Activated CD8-positive, alpha-beta memory T cell treated with anti-CD3 and anti-CD28 coated beads, Interleukin-2, amount 10 ng/mL, durations not matched to agents 7 days and 5 days (primary cell): ENCODE data around the gene ENAM. TPM values are rescaled to one million over a fixed set of nuclear protein-coding genes. Genes with fewer than 3 reads are reported as not detected.
A peak's percentile ranks its signal among the peaks of the same experiment; 100 is the strongest.
"Not testable (repeated sequence)": the region's sequence is repeated elsewhere in the genome, so short reads cannot be mapped to it uniquely, and the experiment has no call there.

ENCODE experiments used
- ATAC-seq: fragments of 150-1000 bp; cut with Tn5 transposase; one replicate; pipeline ENCODE4 v1.10.0; 2021; ENCODE audit warnings: moderate library complexity
- CTCF ChIA-PET: fragments of 350-600 bp; sonication (Branson Sonifier 250); formaldehyde crosslinking; loops from one replicate; lab custom pipeline; 2021; ENCODE audit warnings: antibody characterized with exemption; lab: Charles Lee
- DNase-seq: peaks from one replicate; pipeline ENCODE4 v3.0.0-alpha.2; 2020
- H3K27ac Mint-ChIP-seq: one replicate; pipeline ENCODE4 v1.8.0; 2021; ENCODE audit warnings: mild to moderate bottlenecking, mixed read lengths
- H3K27me3 Mint-ChIP-seq: one replicate; pipeline ENCODE4 v1.8.0; 2021; ENCODE audit warnings: mixed read lengths
- H3K36me3 Mint-ChIP-seq: one replicate; pipeline ENCODE4 v1.8.0; 2021; ENCODE audit warnings: mild to moderate bottlenecking, mixed read lengths
- H3K4me1 Mint-ChIP-seq: one replicate; pipeline ENCODE4 v1.8.0; 2021; ENCODE audit warnings: mixed read lengths
- H3K4me3 Mint-ChIP-seq: one replicate; pipeline ENCODE4 v1.8.0; 2021; ENCODE audit warnings: mild to moderate bottlenecking, moderate library complexity, mixed read lengths
- H3K9me3 Mint-ChIP-seq: one replicate; pipeline ENCODE4 v1.8.0; 2022; ENCODE audit warnings: low read depth, mixed read lengths
- total RNA-seq, 2 experiments: library from RNA; stranded (reverse); gene quantifications; one replicate each; pipeline ENCODE4 v1.2.3, GENCODE V29; 2021

Gene ENAM
- total RNA-seq, 2 experiments from 2014 or later, result not detected

DNA sequence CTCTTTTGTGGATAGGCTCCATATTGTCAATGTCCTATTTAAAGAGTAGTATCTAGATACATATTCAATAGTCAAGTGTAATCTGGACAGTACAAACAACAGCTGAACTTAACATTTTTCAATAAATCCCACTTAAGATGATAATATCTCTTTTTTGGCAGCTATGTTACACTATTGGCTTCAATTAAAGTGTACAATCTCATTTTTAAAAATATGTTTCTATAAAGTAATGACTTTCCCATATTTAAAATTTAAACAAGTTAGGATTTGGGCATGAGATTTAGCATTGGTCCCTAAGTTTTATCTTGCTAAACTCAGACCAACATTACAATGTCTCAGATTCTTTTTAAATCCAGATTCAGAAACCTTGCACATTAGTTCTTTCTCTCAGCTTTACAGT lies 45.6 kb downstream of the ENAM start:
- H3K27ac Mint-ChIP-seq, result no peak overlapping the region
- DNase-seq (no peak), ATAC-seq (no peak)
- H3K27me3 Mint-ChIP-seq, result peaks cover 30% of the 10 kb centered on the region
- no peak overlapping the region for H3K4me3 Mint-ChIP-seq
- H3K36me3 Mint-ChIP-seq, result no peaks in the 10 kb centered on the region
- peaks cover 22% of the 10 kb centered on the region for H3K4me1 Mint-ChIP-seq
- no peaks in the 10 kb centered on the region for H3K9me3 Mint-ChIP-seq
- CTCF ChIA-PET, result interaction anchor here (1.7 kb wide), 1 partner anchor 11 kb away, joined by 4 read pairs; no protein-coding TSS in a partner anchor

DNA sequence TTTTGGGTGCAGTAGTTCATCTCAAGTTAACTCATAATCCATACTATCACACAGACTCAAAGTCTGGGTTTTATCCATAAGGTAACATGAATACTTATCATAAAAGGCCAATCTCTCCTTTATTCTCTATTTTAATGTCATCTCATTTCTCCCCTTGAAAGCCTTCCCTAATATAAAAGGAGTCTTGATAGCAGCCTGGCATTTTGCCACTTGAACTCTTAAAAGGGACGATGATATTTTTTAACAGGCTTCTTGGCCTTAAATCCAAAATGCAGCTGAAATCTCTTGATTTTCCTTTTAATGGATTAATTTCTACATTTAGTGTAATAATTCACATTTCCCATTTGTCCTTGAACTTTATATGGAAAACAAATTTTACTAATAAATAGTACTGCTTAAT lies 46.2 kb downstream of the ENAM start:
- Mint-ChIP-seq H3K9me3 (no peaks in the 10 kb centered on the region), H3K4me1 (peaks cover 27% of the 10 kb centered on the region), H3K4me3 (no peak overlapping the region), H3K27me3 (peaks cover 29% of the 10 kb centered on the region), H3K27ac (no peak overlapping the region), H3K36me3 (no peaks in the 10 kb centered on the region)
- CTCF ChIA-PET, result interaction anchor here (1.7 kb wide), 1 partner anchor 11 kb away, joined by 4 read pairs; no protein-coding TSS in a partner anchor
- no peak for DNase-seq
- no peak for ATAC-seq

DNA sequence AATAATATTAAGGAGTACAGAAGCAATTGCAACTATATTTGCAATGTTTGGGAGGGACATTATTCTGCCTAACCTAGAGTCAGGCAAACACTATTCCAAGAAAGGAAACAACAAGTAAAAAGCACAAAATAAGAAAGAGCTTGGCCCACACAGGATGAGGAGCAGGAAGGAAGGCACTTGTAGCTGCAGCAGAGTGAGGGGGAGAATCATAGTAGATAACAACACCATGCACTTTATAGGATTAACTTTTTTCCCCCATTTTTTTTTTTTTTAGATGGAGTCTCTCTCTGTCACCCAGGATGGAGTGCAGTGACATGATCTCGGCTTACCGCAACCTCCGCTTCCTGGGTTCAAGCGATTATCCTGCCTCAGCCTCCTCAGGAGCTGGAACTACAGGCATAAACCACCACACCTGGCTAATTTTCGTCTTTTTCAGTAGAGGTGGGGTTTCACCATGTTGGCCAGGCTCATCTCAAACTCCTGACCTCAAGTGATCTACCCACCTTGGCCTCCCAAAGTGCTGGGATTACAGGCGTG lies 48.1 kb downstream of the ENAM start:
- peaks cover 28% of the 10 kb centered on the region for H3K4me1 Mint-ChIP-seq
- ATAC-seq (no peak), DNase-seq (no peak)
- peaks cover 17% of the 10 kb centered on the region for H3K27me3 Mint-ChIP-seq
- H3K36me3 Mint-ChIP-seq, result no peaks in the 10 kb centered on the region
- H3K4me3 Mint-ChIP-seq, result no peak overlapping the region
- H3K9me3 Mint-ChIP-seq, result no peaks in the 10 kb centered on the region
- no peak overlapping the region for H3K27ac Mint-ChIP-seq
- CTCF ChIA-PET, result interaction anchor here (2.2 to 2.5 kb wide), 2 partner anchors 8 to 11 kb away, joined by 10 to 14 read pairs; partner anchors contain the start of gene UTP3

DNA sequence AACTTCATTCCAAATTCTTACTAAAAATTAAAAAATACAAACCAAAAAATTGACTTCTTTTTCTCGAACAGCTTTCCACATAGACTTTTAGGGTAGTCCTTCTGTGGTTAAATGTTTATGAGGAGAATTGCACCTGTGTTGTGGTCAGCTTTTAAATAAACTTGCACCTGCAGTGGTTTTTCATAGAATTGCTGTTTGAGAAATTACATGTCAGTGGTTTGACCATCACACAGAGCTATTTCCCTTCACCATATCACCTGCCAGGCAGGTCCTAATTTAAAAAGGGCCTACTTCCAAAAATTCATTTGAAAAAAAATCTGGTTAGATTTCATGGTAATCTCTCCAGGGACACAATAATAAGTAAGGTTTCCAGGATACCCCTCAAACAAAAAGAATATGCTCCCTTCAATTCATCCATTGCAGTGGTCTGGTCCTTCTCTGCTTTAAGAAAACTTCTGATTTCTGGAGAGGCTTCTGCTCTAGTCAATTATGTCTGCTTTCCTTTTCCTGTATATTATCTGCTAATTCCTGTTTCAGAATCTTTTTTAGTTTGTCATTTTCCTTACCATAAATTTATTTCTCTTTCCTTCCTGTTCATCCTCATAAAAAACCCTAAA lies 49.9 kb downstream of the ENAM start:
- H3K27me3 Mint-ChIP-seq, result peaks cover 14% of the 10 kb centered on the region
- no peak for DNase-seq

DNA sequence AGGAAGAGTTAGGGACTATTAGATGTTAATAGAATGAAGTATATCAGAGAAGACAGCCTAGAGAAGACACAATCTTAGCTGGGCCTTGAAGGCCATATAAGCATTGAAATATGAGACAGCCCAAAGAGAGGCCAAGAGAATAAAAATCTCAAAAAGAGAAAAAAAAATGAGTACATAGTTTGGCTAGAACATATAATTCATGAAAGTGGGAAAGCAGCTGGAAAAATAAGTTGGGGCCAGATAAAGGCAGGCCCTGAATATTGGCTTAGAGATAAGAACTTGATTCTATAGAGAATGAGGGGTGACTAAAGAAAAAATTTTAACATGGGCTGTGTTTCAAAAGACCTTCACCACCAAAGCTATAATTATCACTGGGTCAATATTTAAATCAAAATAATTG lies 52.4 kb downstream of the ENAM start:
- CTCF ChIA-PET, result no interaction called here
- no peaks in the 10 kb centered on the region for H3K27me3 Mint-ChIP-seq
- no peaks in the 10 kb centered on the region for H3K36me3 Mint-ChIP-seq
- no peak overlapping the region for H3K4me3 Mint-ChIP-seq
- H3K27ac Mint-ChIP-seq, result no peak overlapping the region
- peaks cover 29% of the 10 kb centered on the region for H3K4me1 Mint-ChIP-seq
- DNase-seq (no peak), ATAC-seq (no peak)
- H3K9me3 Mint-ChIP-seq, result no peaks in the 10 kb centered on the region

More for the DNA sequence above, 49.9 kb downstream of the ENAM start:
- CTCF ChIA-PET, result interaction anchor here (1.0 to 2.5 kb wide), 7 partner anchors 9 to 58 kb away, joined by 3 to 14 read pairs (median 3); partner anchors contain the start of gene UTP3
- peak overlapping the region; percentile 22 for H3K4me3 Mint-ChIP-seq
- ATAC-seq, result peak; percentile 12
- H3K4me1 Mint-ChIP-seq, result peaks cover 31% of the 10 kb centered on the region
- peak overlapping the region; percentile 61 for H3K27ac Mint-ChIP-seq
- no peaks in the 10 kb centered on the region for H3K9me3 Mint-ChIP-seq
- no peaks in the 10 kb centered on the region for H3K36me3 Mint-ChIP-seq

DNA sequence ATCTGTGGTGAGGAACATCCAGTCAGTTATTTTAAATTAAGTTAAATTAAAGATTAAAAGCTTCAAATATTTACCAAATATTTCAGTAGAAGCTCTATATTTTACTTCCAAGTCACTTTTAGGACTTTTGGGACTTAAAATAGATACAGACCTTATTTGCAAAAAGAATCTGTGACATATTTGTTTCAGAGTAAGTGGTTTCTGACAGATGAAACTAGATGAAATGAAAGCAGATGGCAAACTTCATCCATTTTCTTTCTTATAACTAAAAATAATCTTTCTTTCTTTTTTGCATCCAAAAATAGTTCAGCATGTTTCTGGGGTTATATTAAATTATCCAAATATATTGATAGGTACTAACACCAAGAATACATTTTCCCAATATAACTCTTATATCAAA lies 53.2 kb downstream of the ENAM start:
- H3K4me3 Mint-ChIP-seq, result no peak overlapping the region

DNA sequence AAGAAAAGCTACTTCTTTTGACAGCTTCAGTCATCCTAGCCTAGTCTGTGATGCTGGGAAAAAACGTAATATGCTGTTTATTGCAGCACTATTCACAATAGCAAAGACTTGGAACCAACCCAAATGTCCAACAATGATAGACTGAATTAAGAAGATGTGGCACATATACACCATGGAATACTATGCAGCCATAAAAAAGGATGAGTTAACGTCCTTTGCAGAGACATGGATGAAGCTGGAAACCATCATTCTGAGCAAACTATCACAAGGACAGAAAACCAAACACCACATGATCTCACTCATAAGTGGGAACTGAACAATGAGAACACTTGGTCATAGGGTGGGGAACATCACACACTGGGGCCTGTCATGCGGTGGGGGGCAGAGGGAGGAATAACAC lies 53.6 kb downstream of the ENAM start:
- H3K4me3 Mint-ChIP-seq, CTCF ChIA-PET, H3K27ac Mint-ChIP-seq: not testable (repeated sequence)

More for the DNA sequence above, 53.2 kb downstream of the ENAM start:
- ATAC-seq, result no peak
- Mint-ChIP-seq H3K27me3 (no peaks in the 10 kb centered on the region), H3K9me3 (no peaks in the 10 kb centered on the region), H3K36me3 (no peaks in the 10 kb centered on the region), H3K4me1 (peaks cover 26% of the 10 kb centered on the region), H3K27ac (no peak overlapping the region)
- CTCF ChIA-PET, result no interaction called here
- DNase-seq, result no peak

DNA sequence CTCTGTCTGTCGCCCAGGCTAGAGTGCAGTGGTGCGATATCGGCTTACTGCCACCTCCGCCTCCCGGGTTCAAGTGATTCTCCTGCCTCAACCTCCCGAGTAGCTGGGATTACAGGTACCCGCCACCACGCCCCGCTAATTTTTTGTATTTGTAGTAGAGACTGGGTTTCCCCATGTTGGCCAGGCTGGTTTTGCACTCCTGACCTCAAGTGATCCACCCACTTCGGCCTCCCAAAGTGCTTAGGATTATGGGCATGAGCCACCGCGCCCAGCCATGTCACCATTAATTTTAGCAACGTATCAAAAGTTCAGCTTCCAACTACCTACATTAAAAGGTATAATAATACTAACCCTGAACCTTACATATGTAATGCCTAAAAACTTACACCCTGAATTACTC lies 58.8 kb downstream of the ENAM start:
- peak; percentile 52 for DNase-seq

More for the DNA sequence above, 53.6 kb downstream of the ENAM start:
- not testable (repeated sequence) for DNase-seq, H3K27me3 Mint-ChIP-seq, H3K9me3 Mint-ChIP-seq, H3K36me3 Mint-ChIP-seq, ATAC-seq
- peaks cover 22% of the 10 kb centered on the region for H3K4me1 Mint-ChIP-seq

DNA sequence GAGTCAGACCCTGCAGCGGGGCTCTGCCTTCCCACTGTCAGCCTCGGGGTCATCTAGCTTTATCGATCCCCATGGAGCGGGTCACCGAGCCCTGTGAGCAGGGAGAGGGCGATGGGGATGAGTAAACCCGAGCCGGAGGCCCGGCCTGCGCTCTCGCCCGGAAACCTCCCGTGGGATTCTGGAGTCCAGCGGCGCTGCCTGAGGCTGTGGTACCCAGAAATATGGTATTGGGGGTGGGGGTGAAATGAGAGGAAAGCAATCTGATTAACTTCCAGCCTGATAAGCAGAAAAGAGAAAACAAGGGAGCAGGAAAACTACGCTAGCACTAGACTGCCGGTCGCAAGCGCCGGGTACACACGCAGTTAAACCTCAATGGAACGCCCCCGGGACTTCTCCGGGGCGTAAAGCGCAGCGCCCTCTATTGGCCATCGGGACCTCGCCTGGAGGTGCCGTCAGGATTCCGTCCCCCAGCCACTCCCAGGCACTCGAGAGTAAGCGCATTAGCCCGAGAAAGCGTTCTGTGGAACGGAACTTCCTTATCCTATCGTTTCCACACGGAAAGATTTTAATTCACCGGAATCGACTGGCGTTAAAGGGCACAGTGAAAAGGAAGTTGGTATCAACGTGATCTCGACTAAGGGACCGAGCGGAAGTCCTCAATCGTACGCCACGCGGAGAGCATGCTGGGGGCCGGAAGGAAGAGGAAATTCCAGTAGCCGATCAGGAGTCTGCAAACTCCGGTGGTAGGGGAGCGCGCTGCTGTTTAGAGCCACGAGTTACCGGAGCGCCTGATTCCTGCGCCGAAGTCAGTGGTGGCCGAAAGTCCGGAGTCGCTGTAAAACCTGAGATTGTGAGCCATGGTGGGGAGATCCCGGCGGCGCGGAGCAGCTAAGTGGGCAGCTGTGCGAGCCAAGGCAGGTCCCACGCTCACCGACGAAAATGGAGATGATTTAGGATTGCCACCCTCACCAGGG lies 59.6 kb downstream of the ENAM start, which contains the start of gene UTP3:
TSS of gene UTP3 (plus strand) at position 712 of the 974 bp plus-strand sequence. CDS start at position 858, 146 bp downstream.
- peaks cover 13% of the 10 kb centered on the region for H3K36me3 Mint-ChIP-seq
- H3K27me3 Mint-ChIP-seq, result no peaks in the 10 kb centered on the region
- peak; percentile 93 for ATAC-seq
- peaks cover 30% of the 10 kb centered on the region for H3K4me1 Mint-ChIP-seq
- CTCF ChIA-PET, result interaction anchor here (0.6 to 3.9 kb wide), 14 partner anchors 10 to 321 kb away, joined by 3 to 39 read pairs (median 6); no protein-coding TSS in a partner anchor
- H3K27ac Mint-ChIP-seq, result peak within 1 kb of the TSS; percentile 95
- H3K4me3 Mint-ChIP-seq, result peak within 1 kb of the TSS; percentile 99
- peak; percentile 93 for DNase-seq
- H3K9me3 Mint-ChIP-seq, result no peaks in the 10 kb centered on the region

More for the DNA sequence above, 58.8 kb downstream of the ENAM start:
- CTCF ChIA-PET, result interaction anchor here (0.6 to 3.9 kb wide), 9 partner anchors 10 to 158 kb away, joined by 3 to 30 read pairs (median 7); no protein-coding TSS in a partner anchor
- peak overlapping the region; percentile 99 for H3K4me3 Mint-ChIP-seq
- peaks cover 30% of the 10 kb centered on the region for H3K4me1 Mint-ChIP-seq
- peak overlapping the region; percentile 95 for H3K27ac Mint-ChIP-seq
- no peak for ATAC-seq
- no peaks in the 10 kb centered on the region for H3K27me3 Mint-ChIP-seq
- H3K36me3 Mint-ChIP-seq, result peaks cover 13% of the 10 kb centered on the region
- H3K9me3 Mint-ChIP-seq, result no peaks in the 10 kb centered on the region

DNA sequence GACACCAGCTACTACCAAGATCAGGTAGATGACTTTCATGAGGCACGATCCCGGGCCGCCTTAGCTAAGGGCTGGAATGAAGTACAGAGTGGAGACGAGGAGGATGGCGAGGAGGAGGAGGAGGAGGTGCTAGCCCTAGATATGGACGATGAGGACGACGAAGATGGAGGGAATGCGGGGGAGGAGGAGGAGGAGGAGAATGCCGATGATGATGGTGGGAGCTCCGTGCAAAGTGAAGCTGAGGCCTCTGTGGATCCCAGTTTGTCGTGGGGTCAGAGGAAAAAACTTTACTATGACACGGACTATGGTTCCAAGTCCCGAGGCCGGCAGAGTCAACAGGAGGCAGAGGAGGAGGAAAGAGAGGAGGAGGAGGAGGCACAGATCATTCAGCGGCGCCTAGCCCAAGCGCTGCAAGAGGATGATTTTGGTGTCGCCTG lies 60.3 kb downstream of the ENAM start:
- H3K9me3 Mint-ChIP-seq, result no peaks in the 10 kb centered on the region
- H3K4me3 Mint-ChIP-seq, result peak overlapping the region; percentile 99
- DNase-seq, result peak; percentile 44
- peak overlapping the region; percentile 95 for H3K27ac Mint-ChIP-seq
- ATAC-seq, result peak; percentile 17
- H3K36me3 Mint-ChIP-seq, result peaks cover 13% of the 10 kb centered on the region
- peaks cover 30% of the 10 kb centered on the region for H3K4me1 Mint-ChIP-seq
- no peaks in the 10 kb centered on the region for H3K27me3 Mint-ChIP-seq
- CTCF ChIA-PET, result interaction anchor here (1.0 to 3.9 kb wide), 9 partner anchors 9 to 321 kb away, joined by 3 to 39 read pairs (median 11); no protein-coding TSS in a partner anchor

DNA sequence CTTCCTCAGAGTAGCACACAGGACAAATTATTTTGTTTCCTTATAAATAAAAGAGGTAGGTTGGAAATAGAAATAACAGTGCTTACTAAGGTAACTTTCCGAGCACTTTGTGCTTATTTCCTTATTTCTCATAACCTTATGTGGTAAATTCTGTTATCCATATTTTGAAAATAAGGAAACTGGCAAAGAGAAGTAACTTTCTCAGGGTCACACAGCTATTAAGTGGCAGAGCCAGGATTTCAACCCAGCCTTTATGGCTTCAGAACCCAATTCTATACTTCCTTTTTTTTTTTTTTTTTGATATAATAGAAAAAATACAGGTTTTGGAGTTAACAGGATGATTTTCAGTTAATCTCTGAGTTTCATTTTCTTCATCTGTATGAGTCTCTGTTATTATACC lies 63.1 kb downstream of the ENAM start:
- Mint-ChIP-seq H3K9me3 (no peaks in the 10 kb centered on the region), H3K4me3 (no peak overlapping the region), H3K27ac (peak overlapping the region; percentile 0), H3K27me3 (no peaks in the 10 kb centered on the region), H3K36me3 (peaks cover 13% of the 10 kb centered on the region), H3K4me1 (peaks cover 30% of the 10 kb centered on the region)
- CTCF ChIA-PET, result interaction anchor here (1.9 to 3.2 kb wide), 2 partner anchors 10 to 12 kb away, joined by 8 to 17 read pairs; no protein-coding TSS in a partner anchor
- ATAC-seq (no peak), DNase-seq (no peak)

DNA sequence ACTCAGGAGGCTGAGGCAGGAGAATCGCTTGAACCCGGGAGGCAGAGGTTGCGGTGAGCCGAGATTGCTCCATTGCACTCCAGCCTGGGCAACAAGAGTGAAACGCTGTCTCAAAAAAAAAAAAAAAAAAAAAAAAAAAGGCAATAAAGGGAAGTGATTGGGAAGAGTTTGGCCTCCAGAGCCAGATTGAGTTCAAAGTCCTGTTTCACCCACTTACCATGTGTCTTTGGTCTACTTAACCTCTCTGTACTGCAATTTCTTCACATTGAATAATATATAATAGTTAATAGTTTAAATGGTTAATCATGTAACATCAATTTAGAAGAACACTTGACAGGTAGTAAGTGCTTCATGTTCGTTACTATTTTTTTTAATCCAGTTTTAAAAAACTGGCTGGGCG lies 66.1 kb downstream of the ENAM start:
- not testable (repeated sequence) for DNase-seq, H3K27ac Mint-ChIP-seq, H3K9me3 Mint-ChIP-seq, H3K27me3 Mint-ChIP-seq, ATAC-seq, H3K4me3 Mint-ChIP-seq
- Mint-ChIP-seq H3K36me3 (peaks cover 11% of the 10 kb centered on the region), H3K4me1 (peaks cover 19% of the 10 kb centered on the region)
- CTCF ChIA-PET, result interaction anchor here (1.0 to 3.2 kb wide), 2 partner anchors 9 kb away, joined by 3 to 17 read pairs; no protein-coding TSS in a partner anchor
